ENCODE data around the gene SNAP29.
A peak's percentile ranks its signal among the peaks of the same experiment; 100 is the strongest.
"Not testable (repeated sequence)": the region's sequence is repeated elsewhere in the genome, so short reads cannot be mapped to it uniquely, and the experiment has no call there.

The SNAP29 gene

DNA sequence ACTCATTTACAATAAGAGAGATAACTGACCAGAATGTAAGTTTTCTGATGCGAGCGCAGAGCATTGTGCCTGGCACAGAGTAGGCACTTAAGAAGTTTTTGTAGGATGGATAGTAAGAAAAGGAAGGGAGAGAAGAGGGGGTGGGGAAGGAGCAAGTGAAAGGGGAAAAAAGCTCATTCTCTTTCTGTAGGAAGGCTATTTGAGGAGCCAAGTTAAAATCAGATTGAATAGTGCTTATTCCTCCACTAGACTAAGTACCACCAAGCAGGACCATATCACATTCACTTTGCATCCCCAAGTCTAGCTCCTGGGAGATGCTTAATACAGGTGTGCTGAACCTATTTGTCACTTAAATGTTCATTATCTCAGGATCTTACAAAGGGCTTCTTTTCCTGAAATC, 44.3 kb downstream of the SNAP29 start:
- no peak for DNase-seq

DNA sequence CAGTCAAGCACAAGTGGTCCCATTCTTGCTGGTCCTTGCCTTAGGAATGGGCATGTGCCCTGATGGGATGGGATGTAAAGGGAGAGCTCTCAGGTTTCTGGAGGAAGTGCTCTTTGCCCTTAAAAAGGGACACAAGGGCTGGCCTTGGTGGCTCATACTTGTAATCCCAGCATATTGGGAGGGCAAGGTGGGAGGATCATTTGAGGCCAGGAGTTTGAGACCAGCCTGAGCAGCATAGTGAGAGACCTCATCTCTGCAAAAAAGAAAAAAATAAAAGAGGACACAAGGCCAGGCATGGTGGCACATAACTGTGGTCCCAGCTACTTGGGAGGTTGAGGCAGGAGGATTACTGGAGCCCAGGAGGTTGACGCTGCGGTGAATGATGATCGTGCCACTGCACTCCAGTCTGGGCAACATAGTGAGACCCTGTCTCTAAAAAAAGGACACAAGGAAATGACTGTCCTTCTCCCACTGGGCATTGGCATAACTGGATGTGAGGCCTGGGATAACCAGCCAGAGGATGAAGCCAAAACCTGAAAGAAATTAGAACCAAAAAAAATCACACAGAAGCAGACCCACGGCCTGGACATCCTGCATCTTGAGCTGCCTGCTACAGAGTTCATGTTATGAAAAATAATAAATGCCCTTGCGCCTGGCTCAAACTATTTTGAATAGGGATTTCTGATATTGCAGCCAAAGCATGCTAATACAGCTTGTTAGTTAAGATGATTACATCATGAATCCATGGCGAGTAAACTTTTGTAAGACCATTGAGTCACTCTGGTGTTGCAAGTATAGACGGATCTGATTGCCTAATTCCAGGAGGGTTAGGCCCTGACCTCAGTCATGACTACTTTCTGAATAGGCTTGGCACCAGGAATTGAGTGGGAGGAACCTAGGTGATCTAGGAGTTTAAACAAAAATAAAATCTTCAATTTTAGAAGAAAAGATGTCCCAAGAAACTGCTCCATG, 45.5 kb downstream of the SNAP29 start:
- no peak for DNase-seq

- no peak for DNase-seq
Observed at GRCh38 chr22:20904980-20905355, 46.2 kb downstream of the SNAP29 start.

- no peak for DNase-seq
Observed at GRCh38 chr22:20905415-20906386, 46.9 kb downstream of the SNAP29 start.

- DNase-seq: no peak
Observed at GRCh38 chr22:20906387-20906767, 47.6 kb downstream of the SNAP29 start.

DNA sequence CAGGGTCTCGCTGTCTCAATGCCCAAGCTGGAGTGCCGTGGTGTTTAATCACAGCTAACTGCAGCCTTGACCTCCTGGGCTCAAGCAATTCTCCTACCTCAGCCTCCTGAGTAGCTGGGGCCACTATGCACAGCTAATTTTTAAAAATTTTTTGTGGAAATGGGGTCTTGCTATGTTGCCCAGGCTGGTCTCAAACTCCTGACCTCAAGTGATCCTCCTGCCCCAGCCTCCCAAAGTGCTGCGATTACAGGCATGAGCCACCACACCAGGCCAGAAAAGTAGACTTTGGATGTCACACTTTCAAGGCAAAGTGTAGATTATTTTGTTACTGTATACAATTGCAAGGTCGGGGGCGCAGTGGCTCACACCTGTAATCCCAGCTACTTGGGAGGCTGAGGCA, 49.9 kb downstream of the SNAP29 start:
- not testable (repeated sequence) for DNase-seq

DNA sequence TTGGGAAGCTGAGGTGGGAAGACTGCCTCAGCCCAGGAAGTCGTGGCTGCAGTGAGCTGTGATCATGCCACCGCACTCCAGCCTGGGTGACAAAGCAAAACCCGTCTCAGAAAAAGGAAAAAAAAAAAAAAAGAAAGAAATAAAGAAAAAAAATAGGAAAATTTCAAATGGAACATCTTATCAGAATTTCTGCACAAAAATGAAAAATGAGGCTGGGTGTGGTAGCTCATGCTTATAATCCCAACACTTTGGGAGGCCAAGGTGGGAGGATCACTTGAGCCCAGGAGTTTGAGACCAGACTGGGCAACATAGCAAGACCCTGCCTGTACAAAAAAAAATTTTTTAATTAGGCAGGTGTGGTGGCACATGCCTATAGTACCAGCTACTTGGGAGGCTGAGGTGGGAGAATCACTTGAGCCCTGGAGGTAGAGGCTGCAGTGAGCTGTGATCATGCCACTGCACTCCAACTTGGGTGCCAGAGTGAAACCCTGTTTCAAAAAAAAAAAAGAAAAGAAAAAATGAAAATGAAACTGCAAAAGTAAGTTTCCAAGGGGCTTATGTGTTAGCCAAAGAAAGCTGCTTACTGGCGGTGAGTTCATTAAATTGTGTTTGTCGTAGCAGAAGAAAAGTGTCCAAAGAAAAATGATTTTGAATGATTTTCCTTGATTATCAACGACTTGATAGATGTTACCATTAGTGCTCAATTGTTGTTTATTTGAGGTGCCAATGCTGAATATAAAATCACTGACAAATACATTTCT, 50.9 kb downstream of the SNAP29 start:
- no peak for DNase-seq

- DNase-seq: no peak
Observed at GRCh38 chr22:20912494-20912893, 53.7 kb downstream of the SNAP29 start.

DNA sequence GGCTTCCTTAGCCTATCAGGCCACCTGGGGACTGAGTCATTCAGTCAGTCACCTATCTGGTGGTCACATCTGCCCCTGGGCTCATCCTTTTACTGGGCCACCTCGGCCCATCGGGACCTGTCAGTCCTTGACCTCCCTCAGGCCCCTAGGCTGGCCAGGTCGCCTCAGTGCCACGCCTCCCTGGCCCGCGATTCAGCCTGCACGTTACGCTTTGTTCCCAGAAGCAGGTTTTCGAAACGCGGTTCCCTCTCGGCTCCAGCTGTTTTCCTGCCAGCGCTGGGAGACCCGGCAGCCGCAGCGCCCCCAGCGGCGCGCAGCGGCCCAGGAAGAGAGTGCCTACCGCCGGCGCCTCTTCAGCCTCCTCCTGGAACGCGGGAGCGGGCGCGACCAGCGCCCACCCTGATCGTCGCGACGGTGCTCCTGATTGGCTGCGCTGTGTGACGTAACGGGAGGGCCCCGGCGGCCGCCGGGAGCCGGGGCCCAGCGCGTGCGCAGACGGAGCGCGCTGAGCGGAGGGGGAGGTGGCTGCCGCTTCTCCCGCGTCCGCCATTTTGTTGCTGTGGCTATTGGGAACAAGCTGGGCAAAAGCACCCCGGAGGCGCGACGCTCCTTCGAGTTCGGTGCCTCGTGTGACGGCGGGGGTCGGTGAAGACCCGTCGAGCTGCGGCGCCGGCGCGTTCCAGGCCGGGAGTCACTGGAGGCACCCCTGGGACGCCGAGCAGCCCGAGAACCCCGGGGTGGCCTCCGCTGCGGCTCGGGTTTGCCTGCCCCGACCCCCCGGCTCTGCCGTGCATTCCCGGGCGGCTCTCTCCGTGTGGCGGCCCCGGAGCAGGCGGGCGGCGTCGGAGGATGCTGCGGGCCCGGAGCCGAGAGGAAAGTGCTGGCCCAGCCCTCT, 58.4 kb downstream of the SNAP29 start, which contains the start of gene CRKL:
CRKL (plus strand) TSS at position 492 of the 895 bp plus-strand sequence. CDS start 528 bp downstream, outside the sequence.
- peak; percentile 92 to 95 for DNase-seq

DNA sequence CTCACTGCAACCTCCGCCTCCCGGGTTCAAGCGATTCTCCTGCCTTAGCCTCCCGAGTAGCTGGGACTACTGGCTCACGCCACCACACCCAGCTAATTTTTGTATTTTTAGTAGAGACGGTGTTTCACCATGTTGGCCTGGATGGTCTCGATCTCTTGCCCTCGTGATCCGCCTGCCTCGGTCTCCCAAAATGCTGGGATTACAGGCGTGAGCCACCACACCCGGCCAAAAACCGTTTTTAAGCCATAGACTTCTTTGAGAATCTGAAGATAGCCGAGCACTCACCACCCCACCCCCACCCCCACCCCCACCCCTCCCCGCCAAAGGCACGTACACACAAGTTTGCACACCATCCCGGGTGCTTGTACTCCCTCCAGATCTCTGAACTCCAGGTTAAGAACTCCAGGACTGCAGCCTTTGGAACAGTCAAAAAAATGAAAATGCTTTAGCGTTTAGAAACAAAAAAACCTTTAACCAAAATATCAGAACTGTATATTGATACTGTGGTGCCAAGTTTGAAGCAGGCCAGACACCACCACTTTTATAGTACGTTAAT, 59.9 kb downstream of the SNAP29 start:
- no peak for DNase-seq

- DNase-seq: no peak
Observed at GRCh38 chr22:20919718-20920117, 60.9 kb downstream of the SNAP29 start.

DNA sequence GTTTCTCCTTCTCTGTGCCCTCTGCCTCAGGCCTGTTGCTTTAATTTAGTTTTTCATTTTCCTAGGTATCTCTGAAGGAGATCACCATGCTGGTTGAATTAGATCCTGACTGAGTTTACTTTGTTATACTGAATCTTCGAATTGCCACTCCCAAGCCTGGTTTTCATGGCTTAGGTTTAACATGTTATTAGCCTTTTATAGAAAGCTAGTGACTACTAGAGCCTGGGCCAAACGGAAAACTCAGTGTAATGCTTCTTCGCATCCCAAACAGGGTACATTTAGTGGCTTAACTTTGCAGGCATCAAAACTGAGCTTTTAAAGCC, 62.0 kb downstream of the SNAP29 start:
- no peak for DNase-seq

GRCh38 chr22:20922141-20922751, 63.4 kb downstream of the SNAP29 start:
- no peak for DNase-seq

DNA sequence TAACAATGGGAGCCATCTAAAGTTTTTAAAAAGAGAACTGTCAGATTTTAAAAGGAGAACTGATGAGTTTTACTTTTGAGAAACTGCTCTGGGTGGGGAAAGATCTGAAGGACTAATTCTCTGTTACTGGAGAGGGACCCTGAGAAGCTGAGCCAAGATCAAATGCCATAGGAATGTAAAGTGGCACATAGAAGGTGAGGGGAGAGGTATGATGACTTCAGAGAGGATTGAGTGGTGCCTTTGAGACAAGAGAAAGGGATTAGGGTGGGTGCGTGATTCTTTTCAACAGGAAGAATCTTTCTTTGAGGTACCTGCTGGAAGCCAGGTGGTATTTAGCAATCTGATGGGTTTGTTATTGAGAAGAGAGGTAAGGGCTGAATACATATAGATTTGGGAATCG, 67.4 kb downstream of the SNAP29 start:
- DNase-seq: no peak

DNA sequence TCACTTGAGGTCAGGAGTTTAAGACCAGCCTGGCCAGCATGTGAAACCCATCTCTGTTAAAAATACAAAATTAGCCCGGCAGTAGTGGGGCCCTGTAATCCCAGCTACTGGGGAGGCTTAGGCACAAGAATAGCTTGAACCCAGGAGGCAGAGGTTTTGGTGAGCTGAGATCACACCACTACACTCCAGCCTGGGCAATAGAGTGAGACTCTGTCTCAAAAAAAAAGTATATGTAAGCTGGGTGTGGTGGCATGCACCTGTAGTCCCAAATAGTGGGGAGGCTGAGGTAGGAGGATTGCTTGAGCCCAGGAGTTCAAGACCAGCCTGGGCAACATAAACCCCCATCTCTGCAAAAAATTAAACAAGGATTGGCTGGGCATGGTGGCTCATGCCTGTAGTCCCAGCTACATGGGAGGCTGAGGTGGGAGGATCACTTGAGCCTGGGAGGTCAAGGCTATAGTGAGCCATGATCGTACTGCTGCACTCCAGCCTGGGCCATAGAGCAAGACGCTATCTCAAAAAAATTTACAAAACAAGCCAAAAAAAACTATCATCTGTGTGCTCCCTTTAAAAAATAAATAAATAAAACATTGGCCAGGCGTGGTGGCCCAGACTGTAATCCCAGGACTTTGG, 69.2 kb downstream of the SNAP29 start:
- DNase-seq: no peak

- no peak for DNase-seq
Observed at GRCh38 chr22:20928573-20928967, 69.8 kb downstream of the SNAP29 start.

- no peak for DNase-seq
Observed at GRCh38 chr22:20930004-20930403, 71.2 kb downstream of the SNAP29 start.

- DNase-seq: not testable (repeated sequence)
Observed at GRCh38 chr22:20930435-20930834, 71.6 kb downstream of the SNAP29 start.

DNA sequence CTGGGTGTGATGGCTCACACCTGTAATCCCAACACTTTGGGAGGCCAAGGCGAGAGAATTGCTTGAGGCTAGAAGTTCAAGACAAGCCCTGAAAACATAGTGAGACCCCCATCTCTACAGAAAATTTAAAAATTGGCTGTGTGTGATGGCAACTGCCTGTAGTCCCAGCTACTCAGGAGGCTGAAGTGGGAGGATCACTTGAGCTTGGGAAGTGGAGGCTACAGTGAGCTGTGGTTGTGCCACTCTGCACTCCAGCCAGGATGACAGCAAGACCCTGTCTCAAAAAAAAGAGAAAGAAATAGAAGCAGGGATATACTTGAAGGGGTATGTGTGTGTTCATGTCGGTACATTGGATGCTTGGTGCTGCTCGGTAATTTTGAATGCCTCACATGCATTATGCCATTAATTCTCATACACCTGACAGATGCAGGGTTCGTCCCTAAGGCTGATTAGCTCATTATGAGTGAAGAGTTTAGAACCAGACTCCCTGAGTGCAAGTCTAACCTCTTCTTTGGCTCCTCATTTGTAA, 72.4 kb downstream of the SNAP29 start:
- no peak for DNase-seq

- no peak for DNase-seq
Observed at GRCh38 chr22:20933910-20934309, 75.1 kb downstream of the SNAP29 start.

Data from NCI-H2081 (cell line).